GM19372 (cell line): ENCODE measurements around the gene BCL6B.
"Not testable (repeated sequence)": the region's sequence is repeated elsewhere in the genome, so short reads cannot be mapped to it uniquely, and the experiment has no call there.

Source experiments
- ATAC-seq: cut with Tn5 transposase; IDR thresholded peaks from one replicate; pipeline ENCODE4 v1.9.1; 2021; ENCODE audit warnings: mild to moderate bottlenecking, low read depth, moderate library complexity; ENCODE audit not compliant: unreplicated experiment

Gene BCL6B

DNA sequence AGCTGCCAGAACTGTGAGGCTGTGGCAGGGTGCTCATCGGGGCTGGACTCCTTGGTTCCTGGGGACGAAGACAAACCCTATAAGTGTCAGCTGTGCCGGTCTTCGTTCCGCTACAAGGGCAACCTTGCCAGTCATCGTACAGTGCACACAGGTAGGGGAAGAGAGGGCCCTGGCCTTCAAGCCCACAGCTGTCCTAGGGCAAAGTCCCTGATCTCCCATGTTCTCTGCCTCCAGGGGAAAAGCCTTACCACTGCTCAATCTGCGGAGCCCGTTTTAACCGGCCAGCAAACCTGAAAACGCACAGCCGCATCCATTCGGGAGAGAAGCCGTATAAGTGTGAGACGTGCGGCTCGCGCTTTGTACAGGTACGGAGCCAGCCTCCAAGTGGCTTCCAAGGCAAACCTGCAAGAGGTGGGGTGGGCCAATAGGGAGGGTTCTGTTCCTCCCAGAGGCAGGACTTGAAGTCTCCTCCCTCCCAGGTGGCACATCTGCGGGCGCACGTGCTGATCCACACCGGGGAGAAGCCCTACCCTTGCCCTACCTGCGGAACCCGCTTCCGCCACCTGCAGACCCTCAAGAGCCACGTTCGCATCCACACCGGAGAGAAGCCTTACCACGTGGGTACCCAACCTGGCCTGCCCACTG is 3.7 kb downstream of the BCL6B start:
- ATAC-seq: no peak

GRCh38 chr17:7027335-7027734 is 4.5 kb downstream of the BCL6B start:
- no peak for ATAC-seq

DNA sequence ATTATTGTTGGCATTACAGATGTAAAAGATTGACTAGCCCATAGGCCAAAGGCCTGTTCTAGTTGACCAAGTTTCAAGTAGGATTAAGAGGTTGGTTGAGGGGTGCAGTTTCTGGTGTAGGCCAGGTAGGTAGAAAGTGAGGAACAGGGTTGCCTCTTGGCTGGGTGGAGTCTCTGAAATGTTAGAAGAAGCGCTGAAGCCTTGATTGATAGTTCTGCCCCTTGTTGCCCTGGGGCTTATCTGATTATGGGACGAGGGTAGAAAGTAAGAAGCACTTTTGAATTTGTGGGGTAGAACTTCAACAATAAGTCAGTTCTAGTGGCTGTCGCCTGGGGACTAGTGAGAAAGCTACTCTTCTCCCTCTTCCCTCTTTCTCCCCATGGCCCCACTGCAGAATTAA is 6.2 kb downstream of the BCL6B start:
- no peak for ATAC-seq

GRCh38 chr17:7029659-7030058 is 6.8 kb downstream of the BCL6B start:
- ATAC-seq: no peak

- no peak for ATAC-seq
These were observed 12.2 kb downstream of the BCL6B start for GRCh38 chr17:7034955-7035590.

GRCh38 chr17:7035591-7036368 is 12.9 kb downstream of the BCL6B start, which contains the start of gene SLC16A13:
SLC16A13 (plus strand) TSS chr17:7036015; CDS start chr17:7036383, 368 bp downstream.
- peak; percentile 91 for ATAC-seq

DNA sequence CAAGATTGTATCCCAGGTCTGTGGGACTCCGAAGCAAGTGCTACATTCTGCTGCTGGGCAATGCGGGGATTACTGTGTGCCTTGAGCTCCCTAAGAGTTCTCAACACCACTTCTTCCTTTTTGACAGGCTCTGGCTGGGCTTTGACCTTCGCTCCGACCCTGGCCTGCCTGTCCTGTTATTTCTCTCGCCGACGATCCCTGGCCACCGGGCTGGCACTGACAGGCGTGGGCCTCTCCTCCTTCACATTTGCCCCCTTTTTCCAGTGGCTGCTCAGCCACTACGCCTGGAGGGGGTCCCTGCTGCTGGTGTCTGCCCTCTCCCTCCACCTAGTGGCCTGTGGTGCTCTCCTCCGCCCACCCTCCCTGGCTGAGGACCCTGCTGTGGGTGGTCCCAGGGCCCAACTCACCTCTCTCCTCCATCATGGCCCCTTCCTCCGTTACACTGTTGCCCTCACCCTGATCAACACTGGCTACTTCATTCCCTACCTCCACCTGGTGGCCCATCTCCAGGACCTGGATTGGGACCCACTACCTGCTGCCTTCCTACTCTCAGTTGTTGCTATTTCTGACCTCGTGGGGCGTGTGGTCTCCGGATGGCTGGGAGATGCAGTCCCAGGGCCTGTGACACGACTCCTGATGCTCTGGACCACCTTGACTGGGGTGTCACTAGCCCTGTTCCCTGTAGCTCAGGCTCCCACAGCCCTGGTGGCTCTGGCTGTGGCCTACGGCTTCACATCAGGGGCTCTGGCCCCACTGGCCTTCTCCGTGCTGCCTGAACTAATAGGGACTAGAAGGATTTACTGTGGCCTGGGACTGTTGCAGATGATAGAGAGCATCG is 15.4 kb downstream of the BCL6B start:
- no peak for ATAC-seq

DNA sequence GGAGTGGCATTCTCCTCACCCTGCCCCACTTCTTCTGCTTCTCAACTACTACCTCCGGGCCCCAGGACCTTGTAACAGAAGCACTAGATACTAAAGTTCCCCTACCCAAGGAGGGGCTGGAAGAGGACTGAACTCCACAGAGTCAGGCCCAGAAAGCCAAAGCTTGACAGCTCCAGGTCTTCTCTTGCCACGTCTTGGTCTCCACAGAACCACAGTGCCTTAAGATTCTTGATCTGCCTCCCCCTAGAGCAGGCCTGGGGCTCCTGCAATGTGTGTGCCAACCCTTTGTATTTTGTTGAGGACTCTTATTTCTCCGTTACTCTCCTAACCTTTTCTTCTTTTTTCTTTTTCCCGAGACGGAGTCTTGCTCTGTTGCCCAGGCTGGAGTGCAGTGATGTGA is 17.0 kb downstream of the BCL6B start:
- no peak for ATAC-seq

GRCh38 chr17:7041607-7042500 is 19.0 kb downstream of the BCL6B start:
- no peak for ATAC-seq

DNA sequence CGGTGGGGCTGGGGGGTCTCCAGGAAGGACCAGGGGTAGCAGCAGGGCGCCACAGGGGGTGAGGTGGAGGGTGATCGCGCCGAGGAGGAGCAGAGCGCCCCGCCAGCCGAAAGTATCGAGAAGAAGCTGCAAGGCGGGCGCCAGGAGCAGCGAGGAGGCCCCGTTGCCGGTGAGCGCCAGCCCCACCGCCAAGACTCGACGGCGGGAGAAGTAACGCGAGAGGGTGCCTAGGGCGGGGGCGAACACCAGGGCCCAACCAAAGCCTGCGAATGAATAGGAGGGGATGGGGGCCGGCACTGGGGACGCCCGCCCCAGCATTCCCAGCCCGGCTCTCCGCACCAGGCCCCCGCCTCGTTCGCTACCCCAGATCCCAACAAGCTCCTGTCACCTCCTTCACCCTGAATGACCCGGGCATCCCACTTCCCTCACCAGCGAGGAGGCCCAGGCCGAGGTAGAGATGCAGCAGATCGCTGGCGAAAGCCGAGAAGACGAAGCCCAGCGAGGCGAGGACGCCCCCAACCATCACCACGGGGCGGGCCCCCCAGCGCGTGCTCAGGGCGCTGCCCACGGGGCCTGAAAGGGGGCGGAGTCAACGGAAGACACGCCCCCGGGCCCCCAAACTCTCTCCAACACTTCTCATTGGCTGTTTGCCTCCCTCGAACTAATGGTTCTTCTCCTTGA is 19.8 kb downstream of the BCL6B start:
- no peak for ATAC-seq

- ATAC-seq: no peak
These were observed 20.3 kb downstream of the BCL6B start for GRCh38 chr17:7043182-7043496.

- ATAC-seq: no peak
These were observed 20.8 kb downstream of the BCL6B start, which contains the start of gene SLC16A11 for GRCh38 chr17:7043497-7044198. SLC16A11 (minus strand) TSS chr17:7044092; CDS start chr17:7043513, 579 bp downstream.

DNA sequence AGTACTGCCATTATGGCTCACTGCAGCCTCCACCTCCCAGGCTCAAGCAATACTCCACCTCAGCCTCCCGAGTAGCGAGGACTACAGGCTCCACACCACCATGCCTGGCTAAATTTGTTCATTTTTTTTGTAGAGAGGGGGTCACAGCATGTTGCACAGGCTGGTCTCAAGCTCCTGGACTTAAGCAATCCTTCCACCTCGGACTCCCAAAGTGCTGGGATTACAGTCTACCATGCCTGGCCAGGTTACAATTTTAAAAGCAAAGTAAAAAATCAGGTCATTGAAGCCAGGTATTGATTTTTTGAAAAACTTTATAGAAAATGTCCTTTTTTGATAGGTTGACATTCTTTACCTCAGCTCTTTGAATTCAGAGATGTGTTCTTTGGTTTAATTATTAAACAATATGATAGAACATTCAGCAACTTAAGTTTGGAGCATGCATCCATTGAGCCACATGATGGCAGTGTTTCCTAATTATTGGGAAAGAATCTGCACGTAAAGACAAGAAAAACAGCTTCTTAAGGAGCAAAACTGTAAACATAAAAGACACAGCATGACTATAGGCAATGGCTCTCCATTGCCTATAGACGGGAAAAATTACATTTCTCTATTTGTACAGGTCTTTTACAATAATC is 22.8 kb downstream of the BCL6B start:
- no peak for ATAC-seq

GRCh38 chr17:7046127-7046724 is 23.4 kb downstream of the BCL6B start:
- no peak for ATAC-seq

GRCh38 chr17:7046725-7047397 is 24.0 kb downstream of the BCL6B start:
- not testable (repeated sequence) for ATAC-seq

GRCh38 chr17:7047566-7047965 is 24.7 kb downstream of the BCL6B start:
- no peak for ATAC-seq

GRCh38 chr17:7048968-7049367 is 26.1 kb downstream of the BCL6B start:
- no peak for ATAC-seq
